Measurements from ENCODE around the gene PGAP2.
"Not testable (repeated sequence)": the region's sequence is repeated elsewhere in the genome, so short reads cannot be mapped to it uniquely, and the experiment has no call there.

Gene PGAP2

DNA sequence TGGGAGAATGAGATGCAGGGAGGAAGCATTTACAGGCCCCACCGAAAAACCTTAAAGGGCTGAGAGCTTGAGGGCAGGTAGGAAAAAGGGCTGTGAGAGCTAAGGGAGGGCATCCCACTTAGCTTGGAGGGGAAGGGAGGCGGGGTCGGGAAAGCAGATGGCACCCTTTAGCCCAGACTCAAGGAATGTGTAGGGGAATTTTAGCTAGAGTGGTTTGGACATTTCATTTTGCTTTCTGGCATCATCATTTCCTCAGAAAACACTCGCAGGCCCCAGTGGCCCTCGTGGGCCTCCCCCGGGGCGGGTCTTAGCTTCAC, 46.3 kb downstream of the PGAP2 start:
- Histone ChIP-seq H3K9me3 (ENCODE audit: control insufficient read depth in 1 of 2, low read length in 2 of 2) (no peaks in the 10 kb centered on the region), H3K27ac (ENCODE audit: low read depth, low read length) (no peak overlapping the region), H3K27me3 (ENCODE audit: control insufficient read depth in 1 of 2, insufficient read depth in 2 of 2, low read length in 2 of 2) (no peaks in the 10 kb centered on the region), H3K4me1 (ENCODE audit: control insufficient read depth in 1 of 2, insufficient read depth in 2 of 2, low read length in 2 of 2) (peaks cover 40 to 45% of the 10 kb centered on the region in 2 donors), H3K9ac (ENCODE audit: low read depth in 1 of 2, low read length in 2 of 2) (peak overlapping the region; percentile 69 to 93), H3K36me3 (ENCODE audit: control insufficient read depth in 1 of 2, insufficient read depth in 2 of 2, low read length in 2 of 2) (no peaks in the 10 kb centered on the region), H3K4me3 (ENCODE audit: low read depth in 1 of 2, low read length in 2 of 2) (peak overlapping the region; percentile 55 to 79)

DNA sequence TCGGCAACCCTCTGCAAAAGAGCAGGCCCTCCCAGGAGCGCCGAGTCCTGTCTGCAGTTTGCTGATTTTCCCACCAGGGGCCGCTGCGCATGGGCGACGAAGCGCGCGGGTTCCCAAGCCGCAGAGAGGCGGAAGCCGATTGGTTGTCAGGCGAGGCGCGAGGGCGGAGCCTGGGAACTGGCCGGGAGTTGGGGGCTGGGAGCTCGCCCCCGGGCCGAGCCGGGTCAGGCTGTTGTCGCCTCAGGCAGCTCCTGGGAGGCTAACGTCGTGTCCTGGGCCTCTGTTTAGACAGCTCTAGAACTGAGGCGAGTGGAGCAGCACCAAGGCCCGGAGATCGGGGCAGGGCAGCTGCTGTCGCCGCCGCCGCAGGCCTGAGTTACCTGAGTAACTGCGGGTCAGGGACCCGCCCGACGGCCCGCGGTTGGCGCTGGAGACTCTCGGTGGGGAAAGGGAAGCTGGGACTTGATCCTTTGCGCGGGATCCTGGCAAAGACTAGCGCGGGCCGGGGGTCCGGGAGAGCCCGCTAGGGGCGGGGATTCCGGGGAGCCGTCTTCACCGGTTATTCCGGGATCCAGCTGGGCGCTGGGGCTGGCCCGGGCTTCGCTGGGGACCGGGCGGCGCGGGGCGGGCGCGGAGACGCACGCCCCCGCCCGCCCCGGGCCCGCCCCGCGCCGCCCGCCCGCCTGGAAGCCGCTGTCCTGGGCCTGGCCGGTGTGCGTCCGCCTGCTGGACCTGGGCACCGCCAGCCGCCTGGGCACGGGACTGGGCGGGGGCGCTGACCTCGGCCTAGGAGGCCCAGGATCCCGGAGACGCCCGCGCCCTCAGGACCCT, 46.8 kb downstream of the PGAP2 start, which contains the start of gene STIM1:
STIM1 (plus strand) TSS at position 688 of the 831 bp plus-strand sequence. CDS start 607 bp downstream, outside the sequence.
- H3K27me3 ChIP-seq (ENCODE audit: control insufficient read depth in 1 of 2, insufficient read depth in 2 of 2, low read length in 2 of 2), result no peaks in the 10 kb centered on the region
- H3K36me3 ChIP-seq (ENCODE audit: control insufficient read depth in 1 of 2, insufficient read depth in 2 of 2, low read length in 2 of 2), result no peaks in the 10 kb centered on the region
- H3K4me3 ChIP-seq (ENCODE audit: low read depth in 1 of 2, low read length in 2 of 2), result peak within 1 kb of the TSS; percentile 84 to 88
- H3K4me1 ChIP-seq (ENCODE audit: control insufficient read depth in 1 of 2, insufficient read depth in 2 of 2, low read length in 2 of 2), result peaks cover 41 to 49% of the 10 kb centered on the region in 2 donors
- peak within 1 kb of the TSS; percentile 86 for H3K27ac ChIP-seq (ENCODE audit: low read depth, low read length)
- peak within 1 kb of the TSS; percentile 82 to 93 for H3K9ac ChIP-seq (ENCODE audit: low read depth in 1 of 2, low read length in 2 of 2)
- no peaks in the 10 kb centered on the region for H3K9me3 ChIP-seq (ENCODE audit: control insufficient read depth in 1 of 2, low read length in 2 of 2)

DNA sequence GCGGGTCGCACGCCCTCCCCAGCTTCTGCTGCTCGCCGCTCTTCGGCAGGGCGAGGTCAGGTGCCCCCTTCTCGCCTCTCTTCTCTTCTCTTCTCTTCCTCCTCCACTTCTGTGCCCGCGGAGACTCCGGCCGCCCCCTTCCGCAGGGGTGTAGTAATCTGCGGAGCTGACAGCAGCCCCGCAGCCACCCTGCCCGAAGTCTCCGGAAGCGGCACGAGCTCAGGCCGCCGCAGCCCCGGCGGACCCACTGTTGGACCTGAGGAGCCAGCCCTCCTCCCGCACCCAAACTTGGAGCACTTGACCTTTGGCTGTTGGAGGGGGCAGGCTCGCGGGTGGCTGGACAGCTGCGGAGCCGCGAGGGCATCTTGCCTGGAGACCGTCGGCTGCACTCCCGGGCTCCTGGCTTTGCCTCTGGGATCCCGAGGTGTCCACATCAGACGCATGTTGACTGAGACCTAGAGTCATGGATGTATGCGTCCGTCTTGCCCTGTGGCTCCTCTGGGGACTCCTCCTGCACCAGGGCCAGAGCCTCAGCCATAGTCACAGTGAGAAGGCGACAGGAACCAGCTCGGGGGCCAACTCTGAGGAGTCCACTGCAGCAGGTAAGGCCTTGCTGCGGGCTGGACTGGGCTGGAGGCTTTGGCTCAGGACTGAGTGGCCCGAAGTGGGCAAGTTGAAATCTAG, 47.6 kb downstream of the PGAP2 start:
- Histone ChIP-seq H3K9ac (ENCODE audit: low read depth in 1 of 2, low read length in 2 of 2) (peak overlapping the region; percentile 76 to 83), H3K9me3 (ENCODE audit: control insufficient read depth in 1 of 2, low read length in 2 of 2) (no peaks in the 10 kb centered on the region), H3K27ac (ENCODE audit: low read depth, low read length) (peak overlapping the region; percentile 47), H3K36me3 (ENCODE audit: control insufficient read depth in 1 of 2, insufficient read depth in 2 of 2, low read length in 2 of 2) (no peaks in the 10 kb centered on the region), H3K4me3 (ENCODE audit: low read depth in 1 of 2, low read length in 2 of 2) (peak overlapping the region; percentile 84 to 88), H3K27me3 (ENCODE audit: control insufficient read depth in 1 of 2, insufficient read depth in 2 of 2, low read length in 2 of 2) (no peaks in the 10 kb centered on the region), H3K4me1 (ENCODE audit: control insufficient read depth in 1 of 2, insufficient read depth in 2 of 2, low read length in 2 of 2) (peaks cover 44 to 56% of the 10 kb centered on the region in 2 donors)

DNA sequence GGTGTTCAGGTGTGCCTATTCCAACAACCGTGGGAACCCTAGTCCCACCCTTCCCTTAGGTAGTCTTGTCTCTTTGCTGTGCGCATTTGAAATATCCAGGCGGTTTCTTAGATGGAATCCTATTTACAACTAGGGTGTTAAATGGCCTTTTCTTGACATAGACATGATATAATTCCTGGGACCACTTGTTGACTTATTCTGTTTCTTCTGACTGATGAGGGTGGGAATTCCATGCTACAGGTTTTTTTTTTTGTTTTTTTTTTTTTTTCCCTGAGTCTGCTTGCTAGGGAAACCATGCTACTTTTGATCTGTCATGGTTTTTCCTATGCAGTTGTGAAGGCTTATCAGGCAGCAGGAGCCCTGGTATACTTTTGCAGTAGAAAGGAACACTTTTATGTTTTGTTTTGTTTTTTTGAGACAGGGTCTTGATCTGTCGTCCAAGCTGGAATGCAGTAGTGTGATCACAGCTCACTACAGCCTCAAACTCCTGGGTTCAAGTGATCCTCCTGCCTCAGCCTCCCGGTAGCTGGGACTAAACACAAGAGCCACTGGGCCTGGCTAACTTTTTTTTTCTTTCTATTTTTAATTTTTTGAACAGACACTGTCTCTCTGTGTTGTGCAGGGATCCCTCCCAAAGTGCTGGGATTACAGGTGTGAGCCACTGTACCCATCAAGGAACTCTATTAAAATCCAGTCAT, 48.6 kb downstream of the PGAP2 start:
- peaks cover 49 to 61% of the 10 kb centered on the region in 2 donors for H3K4me1 ChIP-seq (ENCODE audit: control insufficient read depth in 1 of 2, insufficient read depth in 2 of 2, low read length in 2 of 2)
- no peaks in the 10 kb centered on the region for H3K9me3 ChIP-seq (ENCODE audit: control insufficient read depth in 1 of 2, low read length in 2 of 2)
- peak overlapping the region; percentile 84 to 88 for H3K4me3 ChIP-seq (ENCODE audit: low read depth in 1 of 2, low read length in 2 of 2)

DNA sequence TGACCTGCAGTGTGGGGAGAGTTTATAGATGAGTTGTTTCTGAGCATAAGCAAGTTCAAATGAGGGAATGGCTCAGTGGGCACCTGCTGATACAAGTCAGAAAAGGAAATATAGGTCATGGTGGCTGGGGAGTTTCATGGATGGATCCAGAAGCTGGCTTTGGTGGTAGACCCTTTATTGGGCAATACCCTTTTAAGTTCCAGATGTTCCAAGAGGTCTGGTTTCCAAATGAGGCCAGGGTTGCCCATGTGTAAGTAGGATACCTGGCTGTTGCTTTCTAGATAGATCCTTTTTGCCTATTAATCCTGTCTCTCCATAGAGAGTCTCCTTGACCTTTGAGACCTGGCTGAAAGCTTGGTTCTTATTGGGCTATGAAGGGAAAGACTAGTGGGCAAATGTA, 49.3 kb downstream of the PGAP2 start:
- no peaks in the 10 kb centered on the region for H3K36me3 ChIP-seq (ENCODE audit: control insufficient read depth in 1 of 2, insufficient read depth in 2 of 2, low read length in 2 of 2)
- H3K4me3 ChIP-seq (ENCODE audit: low read depth in 1 of 2, low read length in 2 of 2), result peak overlapping the region; percentile 18 to 84
- H3K9me3 ChIP-seq (ENCODE audit: control insufficient read depth in 1 of 2, low read length in 2 of 2), result no peaks in the 10 kb centered on the region
- peak overlapping the region in 1 of 2 donors; percentile 6 for H3K9ac ChIP-seq (ENCODE audit: low read depth in 1 of 2, low read length in 2 of 2)
- H3K27me3 ChIP-seq (ENCODE audit: control insufficient read depth in 1 of 2, insufficient read depth in 2 of 2, low read length in 2 of 2), result no peaks in the 10 kb centered on the region
- H3K4me1 ChIP-seq (ENCODE audit: control insufficient read depth in 1 of 2, insufficient read depth in 2 of 2, low read length in 2 of 2), result peaks cover 49 to 61% of the 10 kb centered on the region in 2 donors
- H3K27ac ChIP-seq (ENCODE audit: low read depth, low read length), result no peak overlapping the region

More for the DNA sequence above, 48.6 kb downstream of the PGAP2 start:
- H3K27me3 ChIP-seq (ENCODE audit: control insufficient read depth in 1 of 2, insufficient read depth in 2 of 2, low read length in 2 of 2), result no peaks in the 10 kb centered on the region
- no peak overlapping the region for H3K27ac ChIP-seq (ENCODE audit: low read depth, low read length)
- H3K36me3 ChIP-seq (ENCODE audit: control insufficient read depth in 1 of 2, insufficient read depth in 2 of 2, low read length in 2 of 2), result no peaks in the 10 kb centered on the region
- H3K9ac ChIP-seq (ENCODE audit: low read depth in 1 of 2, low read length in 2 of 2), result peak overlapping the region; percentile 76 to 83

DNA sequence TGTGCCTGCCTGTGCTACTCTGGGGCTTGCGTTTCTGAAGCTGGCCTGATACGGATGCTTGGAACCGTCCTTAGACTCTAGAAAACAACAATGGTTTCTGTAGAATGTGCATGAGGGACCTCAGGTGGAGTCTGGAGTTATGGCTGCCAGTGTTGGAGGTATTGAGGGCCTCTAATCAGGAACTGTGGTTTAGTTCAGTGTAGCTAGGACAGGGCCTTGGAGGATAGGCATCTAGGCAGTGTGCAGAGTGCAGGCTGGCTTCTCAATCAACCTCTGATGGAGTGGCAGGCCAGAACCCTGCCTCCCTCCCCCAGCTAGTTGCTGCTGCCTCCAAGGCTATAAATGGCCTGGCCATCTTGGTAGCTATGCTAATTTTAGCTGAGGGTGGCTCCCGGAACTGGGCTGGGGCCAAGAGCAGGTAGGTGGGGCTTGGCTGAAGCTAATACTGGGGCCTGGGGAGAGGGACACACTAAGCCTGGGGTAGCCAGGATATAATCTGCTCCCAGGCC, 51.1 kb downstream of the PGAP2 start:
- H3K9me3 ChIP-seq (ENCODE audit: control insufficient read depth in 1 of 2, low read length in 2 of 2), result no peaks in the 10 kb centered on the region
- H3K27ac ChIP-seq (ENCODE audit: low read depth, low read length), result no peak overlapping the region
- H3K36me3 ChIP-seq (ENCODE audit: control insufficient read depth in 1 of 2, insufficient read depth in 2 of 2, low read length in 2 of 2), result no peaks in the 10 kb centered on the region
- no peak overlapping the region for H3K9ac ChIP-seq (ENCODE audit: low read depth in 1 of 2, low read length in 2 of 2)
- H3K4me1 ChIP-seq (ENCODE audit: control insufficient read depth in 1 of 2, insufficient read depth in 2 of 2, low read length in 2 of 2), result peaks cover 52 to 54% of the 10 kb centered on the region in 2 donors
- peak overlapping the region; percentile 23 to 46 for H3K4me3 ChIP-seq (ENCODE audit: low read depth in 1 of 2, low read length in 2 of 2)
- no peaks in the 10 kb centered on the region for H3K27me3 ChIP-seq (ENCODE audit: control insufficient read depth in 1 of 2, insufficient read depth in 2 of 2, low read length in 2 of 2)

DNA sequence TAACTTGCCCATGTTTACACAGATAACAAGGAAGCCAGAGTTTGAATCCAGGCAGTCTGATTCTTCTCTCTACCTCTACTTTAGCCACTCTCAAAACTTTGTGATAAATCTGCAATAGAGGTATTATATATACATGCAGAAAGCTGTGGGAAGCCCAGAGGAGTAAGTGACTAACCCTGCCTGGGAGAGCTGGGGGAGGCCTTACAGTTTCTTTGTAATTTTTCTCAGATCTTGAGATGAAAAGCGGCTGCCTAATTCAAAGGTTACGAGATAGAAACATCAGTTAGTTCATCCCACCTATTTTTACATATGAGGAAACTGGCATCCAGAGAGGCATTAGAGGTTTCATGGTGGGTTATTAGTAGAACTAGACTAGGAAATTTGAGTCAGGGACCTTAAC, 52.0 kb downstream of the PGAP2 start:
- no peak overlapping the region for H3K4me3 ChIP-seq (ENCODE audit: low read depth in 1 of 2, low read length in 2 of 2)

DNA sequence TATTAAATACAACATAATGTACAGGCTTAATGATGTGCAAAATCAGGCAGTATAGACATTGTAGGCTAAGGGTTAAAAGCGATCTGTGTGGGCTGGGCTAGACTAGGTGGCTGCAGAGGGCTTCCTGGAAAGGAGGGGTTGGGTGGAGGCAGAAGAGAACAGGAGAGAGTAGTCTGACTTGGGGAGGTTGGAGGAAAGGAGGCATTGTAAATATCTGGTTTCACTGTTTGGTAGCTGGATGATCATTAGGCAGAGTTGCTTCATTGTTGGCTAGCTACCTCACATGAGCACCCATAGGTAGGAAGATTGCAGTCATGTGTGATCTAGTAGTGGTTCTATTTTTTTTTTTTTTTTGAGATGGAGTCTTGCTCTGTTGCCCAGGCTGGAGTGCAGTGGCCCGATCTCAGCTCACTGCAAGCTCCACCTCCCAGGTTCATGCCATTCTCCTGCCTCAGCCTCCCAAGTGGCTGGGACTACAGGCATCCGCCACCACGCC, 52.6 kb downstream of the PGAP2 start:
- H3K27me3 ChIP-seq (ENCODE audit: control insufficient read depth in 1 of 2, insufficient read depth in 2 of 2, low read length in 2 of 2); H3K9ac ChIP-seq (ENCODE audit: low read depth in 1 of 2, low read length in 2 of 2); H3K9me3 ChIP-seq (ENCODE audit: control insufficient read depth in 1 of 2, low read length in 2 of 2); H3K36me3 ChIP-seq (ENCODE audit: control insufficient read depth in 1 of 2, insufficient read depth in 2 of 2, low read length in 2 of 2); H3K4me3 ChIP-seq (ENCODE audit: low read depth in 1 of 2, low read length in 2 of 2); H3K27ac ChIP-seq (ENCODE audit: low read depth, low read length): not testable (repeated sequence)
- peaks cover 54 to 65% of the 10 kb centered on the region in 2 donors for H3K4me1 ChIP-seq (ENCODE audit: control insufficient read depth in 1 of 2, insufficient read depth in 2 of 2, low read length in 2 of 2)

More for the DNA sequence above, 52.0 kb downstream of the PGAP2 start:
- no peaks in the 10 kb centered on the region for H3K27me3 ChIP-seq (ENCODE audit: control insufficient read depth in 1 of 2, insufficient read depth in 2 of 2, low read length in 2 of 2)
- peaks cover 49 to 60% of the 10 kb centered on the region in 2 donors for H3K4me1 ChIP-seq (ENCODE audit: control insufficient read depth in 1 of 2, insufficient read depth in 2 of 2, low read length in 2 of 2)
- H3K36me3 ChIP-seq (ENCODE audit: control insufficient read depth in 1 of 2, insufficient read depth in 2 of 2, low read length in 2 of 2), result no peaks in the 10 kb centered on the region
- H3K9ac ChIP-seq (ENCODE audit: low read depth in 1 of 2, low read length in 2 of 2), result no peak overlapping the region
- H3K9me3 ChIP-seq (ENCODE audit: control insufficient read depth in 1 of 2, low read length in 2 of 2), result no peaks in the 10 kb centered on the region
- no peak overlapping the region for H3K27ac ChIP-seq (ENCODE audit: low read depth, low read length)

DNA sequence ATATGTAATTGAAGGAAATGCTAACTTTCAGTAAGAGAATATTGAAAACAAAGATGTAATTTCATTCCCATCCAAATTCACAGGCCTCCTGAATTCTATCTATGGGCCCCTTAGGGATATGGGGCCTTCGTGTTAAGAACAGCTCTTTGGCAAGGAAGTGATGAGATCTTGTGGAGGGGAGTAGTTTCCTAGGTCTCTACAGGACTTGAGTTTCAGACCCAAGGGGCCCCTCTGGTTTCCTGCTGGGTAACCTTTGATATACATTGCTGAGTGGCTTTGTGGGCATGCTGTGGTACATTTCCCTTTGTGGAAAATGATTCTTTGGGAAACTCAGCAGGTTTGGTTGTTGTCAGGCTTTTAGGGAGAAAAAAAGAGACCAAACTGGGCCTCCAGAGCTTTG, 53.3 kb downstream of the PGAP2 start:
- peaks cover 55 to 66% of the 10 kb centered on the region in 2 donors for H3K4me1 ChIP-seq (ENCODE audit: control insufficient read depth in 1 of 2, insufficient read depth in 2 of 2, low read length in 2 of 2)
- H3K27ac ChIP-seq (ENCODE audit: low read depth, low read length), result no peak overlapping the region
- H3K4me3 ChIP-seq (ENCODE audit: low read depth in 1 of 2, low read length in 2 of 2), result no peak overlapping the region

More for the DNA sequence above, 53.3 kb downstream of the PGAP2 start:
- no peak overlapping the region for H3K9ac ChIP-seq (ENCODE audit: low read depth in 1 of 2, low read length in 2 of 2)
- H3K27me3 ChIP-seq (ENCODE audit: control insufficient read depth in 1 of 2, insufficient read depth in 2 of 2, low read length in 2 of 2), result no peaks in the 10 kb centered on the region
- no peaks in the 10 kb centered on the region for H3K36me3 ChIP-seq (ENCODE audit: control insufficient read depth in 1 of 2, insufficient read depth in 2 of 2, low read length in 2 of 2)
- H3K9me3 ChIP-seq (ENCODE audit: control insufficient read depth in 1 of 2, low read length in 2 of 2), result no peaks in the 10 kb centered on the region

Measured in duodenal mucosa (tissue), 2 donors.